Measurements from ENCODE around the gene PPP2R2D.

PPP2R2D gene

GRCh38 chr10:131900350-131901152 lies at the start of gene PPP2R2D:
PPP2R2D (plus strand) TSS chr10:131901008; CDS start chr10:131901149, 141 bp downstream.
- peak; percentile 72 for DNase-seq

- DNase-seq, result no peak
These were observed 49.5 kb upstream of the PPP2R2D start for GRCh38 chr10:131851346-131851745.

- no peak for DNase-seq
These were observed 48.5 kb upstream of the PPP2R2D start for GRCh38 chr10:131852176-131852822.

- DNase-seq, result no peak
These were observed 47.8 kb upstream of the PPP2R2D start for GRCh38 chr10:131852823-131853609.

- no peak for DNase-seq
These were observed 47.2 kb upstream of the PPP2R2D start for GRCh38 chr10:131853610-131853964.

GRCh38 chr10:131854579-131855335 lies 46.1 kb upstream of the PPP2R2D start:
- no peak for DNase-seq

- no peak for DNase-seq
These were observed 45.1 kb upstream of the PPP2R2D start for GRCh38 chr10:131855461-131856401.

GRCh38 chr10:131856441-131857094 lies 44.2 kb upstream of the PPP2R2D start:
- no peak for DNase-seq

GRCh38 chr10:131857156-131858117 lies 43.4 kb upstream of the PPP2R2D start:
- DNase-seq, result no peak

- no peak for DNase-seq
These were observed 42.7 kb upstream of the PPP2R2D start for GRCh38 chr10:131858118-131858515.

GRCh38 chr10:131858583-131859340 lies 42.0 kb upstream of the PPP2R2D start:
- DNase-seq, result no peak

- no peak for DNase-seq
These were observed 41.3 kb upstream of the PPP2R2D start for GRCh38 chr10:131859341-131860020.

- no peak for DNase-seq
These were observed 40.5 kb upstream of the PPP2R2D start for GRCh38 chr10:131860311-131860710.

- no peak for DNase-seq
These were observed 39.9 kb upstream of the PPP2R2D start for GRCh38 chr10:131860806-131861440.

- DNase-seq, result no peak
These were observed 38.3 kb upstream of the PPP2R2D start for GRCh38 chr10:131862548-131862947.

GRCh38 chr10:131865223-131865917 lies 35.4 kb upstream of the PPP2R2D start:
- no peak for DNase-seq

- no peak for DNase-seq
These were observed 34.1 kb upstream of the PPP2R2D start for GRCh38 chr10:131866673-131867072.

Measured in SHP77 treated with DMSO at 0.1 percent for 48 hours (cell line).